CD4-positive, alpha-beta T cell treated with Interleukin-2 at 100 ng/mL for 4 hours (primary cell): Measurements from ENCODE around the gene NCCRP1.
"Not testable (repeated sequence)": the region's sequence is repeated elsewhere in the genome, so short reads cannot be mapped to it uniquely, and the experiment has no call there.

Experiments
- DNase-seq: peaks from one replicate; pipeline ENCODE4 v3.0.0-alpha.2; 2020; ENCODE audit warnings: low spot score

Gene NCCRP1

GRCh38 chr19:39208175-39208795, 11.5 kb downstream of the NCCRP1 start:
- DNase-seq, result no peak

GRCh38 chr19:39209196-39209595, 12.4 kb downstream of the NCCRP1 start:
- DNase-seq, result no peak

GRCh38 chr19:39211731-39212374, 15.1 kb downstream of the NCCRP1 start:
- DNase-seq, result no peak

GRCh38 chr19:39212375-39212742, 15.6 kb downstream of the NCCRP1 start:
- DNase-seq, result peak; percentile 57

GRCh38 chr19:39215323-39215722, 18.6 kb downstream of the NCCRP1 start:
- DNase-seq, result not testable (repeated sequence)

GRCh38 chr19:39217094-39217493, 20.3 kb downstream of the NCCRP1 start:
- DNase-seq, result no peak

- DNase-seq, result no peak
Observed at GRCh38 chr19:39218230-39219007, 21.7 kb downstream of the NCCRP1 start.

GRCh38 chr19:39219108-39219507, 22.3 kb downstream of the NCCRP1 start:
- DNase-seq, result not testable (repeated sequence)

- DNase-seq, result no peak
Observed at GRCh38 chr19:39223703-39224279, 27.0 kb downstream of the NCCRP1 start.

- no peak for DNase-seq
Observed at GRCh38 chr19:39224910-39225309, 28.1 kb downstream of the NCCRP1 start.

GRCh38 chr19:39230096-39230764, 33.5 kb downstream of the NCCRP1 start:
- no peak for DNase-seq

- no peak for DNase-seq
Observed at GRCh38 chr19:39232708-39233107, 35.9 kb downstream of the NCCRP1 start.

- DNase-seq, result no peak
Observed at GRCh38 chr19:39236527-39236926, 39.8 kb downstream of the NCCRP1 start.

GRCh38 chr19:39237200-39238184, 40.7 kb downstream of the NCCRP1 start:
- DNase-seq, result peak; percentile 16

GRCh38 chr19:39238209-39238608, 41.4 kb downstream of the NCCRP1 start:
- DNase-seq, result no peak

- no peak for DNase-seq
Observed at GRCh38 chr19:39238944-39239343, 42.2 kb downstream of the NCCRP1 start.

- no peak for DNase-seq
Observed at GRCh38 chr19:39240421-39240820, 43.7 kb downstream of the NCCRP1 start.

- not testable (repeated sequence) for DNase-seq
Observed at GRCh38 chr19:39243741-39244140, 47.0 kb downstream of the NCCRP1 start.

GRCh38 chr19:39244410-39245100, 47.8 kb downstream of the NCCRP1 start, which contains the start of gene IFNL3:
TSS of gene IFNL3 (minus strand) at chr19:39245006. CDS start at chr19:39244967, 39 bp downstream.
- not testable (repeated sequence) for DNase-seq

GRCh38 chr19:39245166-39245565, 48.4 kb downstream of the NCCRP1 start:
- not testable (repeated sequence) for DNase-seq
